Umbilical cord (tissue), 2 donors: ENCODE data around the gene NR5A2. TPM values are rescaled to one million over a fixed set of nuclear protein-coding genes. Genes with fewer than 3 reads are reported as not detected.

Experiments
- DNase-seq: peaks from one replicate; pipeline ENCODE4 v3.0.0-alpha.2; 2015; ENCODE audit warnings: low spot score
- total RNA-seq: library from RNA; depleted of rRNA; stranded (reverse); fragments of >200 nt; gene quantifications from one replicate; pipeline ENCODE4 v1.2.3, GENCODE V29; 2014; ENCODE audit warnings: low replicate concordance; ENCODE audit not compliant: insufficient read depth

Gene NR5A2
- total RNA-seq, 1 donor from 2014 or later = 4.3 TPM

DNA sequence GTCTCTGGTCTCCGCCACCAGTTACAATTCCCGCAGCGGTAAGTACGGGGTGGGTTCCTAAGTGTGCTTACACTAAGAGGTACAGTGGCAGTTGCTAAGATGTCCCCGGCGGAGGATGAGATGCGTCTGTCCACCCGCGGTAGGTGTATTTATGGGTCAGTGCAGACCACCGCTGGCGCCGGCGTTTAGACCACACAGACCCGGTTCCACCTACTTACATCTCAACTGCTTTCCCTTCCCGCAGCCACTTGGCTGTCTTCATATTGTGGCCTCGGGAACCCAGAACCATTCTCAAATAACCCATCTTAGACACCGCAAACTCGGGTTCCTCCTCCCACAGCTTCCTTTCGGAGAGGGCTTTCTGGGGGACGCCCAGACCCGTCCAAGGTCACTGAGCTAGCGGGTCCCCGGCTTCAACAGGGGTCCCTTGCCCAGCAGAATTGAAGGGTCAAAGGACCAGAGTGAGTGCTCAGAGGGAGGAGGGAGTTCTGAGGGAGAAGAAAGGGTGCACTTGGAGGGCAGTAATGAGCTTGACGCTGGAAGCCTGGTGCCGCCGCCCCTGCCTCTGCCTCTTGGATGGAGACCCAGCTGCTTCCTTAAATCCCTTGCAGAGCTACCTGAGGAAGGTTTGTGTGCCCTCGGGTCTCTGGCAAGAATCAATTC, 8.6 kb downstream of the NR5A2 start:
- no peak for DNase-seq

DNA sequence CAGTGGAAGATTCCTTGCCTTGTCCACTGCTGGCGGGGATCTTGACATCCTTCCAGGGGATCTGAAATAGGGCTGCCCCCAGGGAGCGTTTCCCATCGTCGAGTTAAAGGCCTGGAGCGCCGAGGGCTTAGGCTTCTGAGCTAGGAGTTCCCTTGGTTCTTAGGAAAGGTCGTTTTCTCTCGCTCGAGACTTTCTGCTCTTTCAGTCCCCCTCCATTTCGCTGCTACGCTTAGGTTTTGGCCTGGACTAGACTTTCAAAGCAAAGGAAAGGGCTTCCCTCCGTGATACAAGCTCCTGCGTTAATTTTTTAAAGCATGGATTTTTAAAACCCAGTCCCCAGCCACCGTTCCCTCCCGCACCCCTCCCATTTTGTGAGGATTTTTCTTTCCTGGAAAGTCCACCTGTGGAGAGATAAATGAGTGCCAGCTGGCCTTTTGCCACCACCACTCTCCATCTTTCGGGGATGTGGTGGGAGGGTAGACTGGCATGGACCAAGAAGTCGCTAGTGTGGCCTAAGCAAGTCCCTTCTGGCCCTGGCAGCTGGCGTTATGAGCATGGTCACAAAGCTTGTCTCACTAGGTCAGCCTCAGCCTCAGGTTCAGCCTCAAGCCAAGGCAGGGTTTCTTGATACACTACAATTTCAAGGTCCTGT, 9.2 kb downstream of the NR5A2 start:
- no peak for DNase-seq

DNA sequence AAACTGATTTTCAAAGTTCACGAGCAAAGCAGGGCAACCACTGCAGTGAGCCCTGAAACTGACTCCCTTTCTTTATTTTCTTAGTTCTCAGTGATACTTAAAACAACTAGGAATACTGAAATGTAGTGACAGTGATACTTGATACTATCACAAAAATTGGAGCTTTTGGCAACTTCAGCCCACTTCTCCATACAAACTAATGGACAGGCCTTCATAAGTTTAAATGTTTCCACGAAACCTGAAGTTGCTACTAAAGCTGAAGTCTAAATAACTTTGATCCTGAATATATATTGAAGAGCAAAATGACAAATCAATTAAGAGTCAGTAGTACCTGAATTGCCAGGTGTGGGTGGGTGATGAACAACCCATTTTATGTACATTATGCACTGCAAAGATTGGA, 10.0 kb downstream of the NR5A2 start:
- no peak for DNase-seq

DNA sequence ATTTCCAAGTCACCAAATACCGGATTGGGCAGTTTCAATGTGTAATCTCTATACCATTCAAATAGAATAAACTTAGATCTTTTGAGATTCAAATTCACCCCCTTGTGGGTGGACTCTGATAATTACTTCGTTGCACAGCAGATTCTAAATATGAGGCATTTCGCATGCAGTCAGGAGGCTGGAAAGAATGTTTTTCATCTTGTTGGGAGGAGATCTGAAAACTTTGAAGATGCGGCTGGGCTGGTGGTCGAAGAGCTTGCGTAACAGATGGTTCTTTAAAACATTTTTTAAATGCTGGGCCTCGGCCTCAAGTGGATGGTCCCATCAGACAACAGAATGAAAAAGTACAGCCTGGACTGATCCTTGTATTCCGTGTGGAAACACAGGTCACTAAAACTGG, 10.4 kb downstream of the NR5A2 start:
- no peak for DNase-seq

DNA sequence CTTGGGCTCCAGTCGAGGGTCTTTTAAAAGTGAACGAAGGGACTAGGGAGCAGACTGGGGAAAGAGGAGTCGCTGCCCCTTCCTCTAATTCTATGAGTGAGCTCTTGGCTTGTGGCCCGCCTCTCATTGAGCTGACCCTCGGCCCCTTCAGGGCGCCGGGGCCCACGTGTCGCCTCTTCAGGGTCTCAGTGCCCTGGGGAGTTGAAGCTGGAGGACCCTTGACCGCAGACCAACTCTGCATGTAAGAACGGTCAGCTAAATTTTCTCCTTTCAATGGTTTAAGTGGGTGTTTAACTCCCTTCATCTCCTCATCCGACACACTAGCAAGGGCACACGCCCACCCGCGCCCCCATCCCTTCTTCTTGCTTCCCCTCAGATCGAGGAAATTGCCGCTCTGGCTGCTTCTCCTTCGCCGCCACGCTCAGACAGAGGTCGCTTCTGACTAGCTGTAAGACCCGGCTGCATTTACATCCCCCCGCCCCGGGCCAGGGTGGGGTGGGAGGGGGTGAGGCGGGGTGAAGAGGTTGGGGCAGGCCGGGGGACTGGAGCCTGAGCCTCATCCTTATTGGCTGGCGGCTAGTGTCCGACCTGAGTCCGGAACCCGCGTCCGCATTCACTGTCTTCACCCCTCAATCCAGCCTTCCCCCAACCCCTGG, 10.9 kb downstream of the NR5A2 start:
- no peak for DNase-seq

DNA sequence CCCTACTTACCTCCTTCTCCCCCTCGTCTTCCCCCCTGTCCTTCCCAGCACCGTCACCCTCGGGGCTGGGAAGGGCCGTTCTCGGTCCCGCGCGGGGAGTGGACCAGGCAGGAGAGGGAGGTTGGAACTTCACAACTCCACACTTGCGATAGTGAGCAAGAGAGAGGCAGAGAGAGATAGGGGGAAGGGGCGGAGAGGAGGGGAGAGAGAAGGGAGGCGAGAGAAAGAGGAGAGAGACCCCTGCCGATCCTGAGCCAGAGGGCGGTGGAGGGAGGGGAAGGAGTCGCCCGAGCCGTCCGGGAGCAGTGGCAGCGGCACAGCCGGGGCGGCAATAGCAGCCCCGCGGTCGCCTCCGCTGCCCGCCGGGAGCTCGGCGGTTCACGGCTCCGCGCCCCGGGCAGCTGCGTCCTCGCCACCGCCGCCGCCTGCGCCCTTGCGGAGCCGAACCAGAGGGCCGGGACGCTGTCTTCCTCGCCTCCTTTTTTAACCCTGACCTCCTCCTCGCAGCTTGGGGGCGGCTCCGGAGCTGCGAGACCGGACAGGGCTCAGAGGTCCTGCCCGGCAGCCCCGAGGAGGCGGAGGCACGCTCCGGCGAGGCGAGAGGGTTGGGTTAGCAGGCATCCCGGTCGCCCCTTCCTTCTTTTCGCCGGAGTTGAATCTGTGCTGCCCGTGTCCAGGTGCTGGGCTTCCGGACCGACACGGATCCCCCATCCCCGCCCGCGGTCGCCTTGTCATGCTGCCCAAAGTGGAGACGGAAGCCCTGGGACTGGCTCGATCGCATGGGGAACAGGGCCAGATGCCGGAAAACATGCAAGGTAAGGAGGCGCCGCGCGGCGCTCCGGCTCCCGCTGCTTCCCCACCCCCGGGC, 11.7 kb downstream of the NR5A2 start:
- DNase-seq = no peak

DNA sequence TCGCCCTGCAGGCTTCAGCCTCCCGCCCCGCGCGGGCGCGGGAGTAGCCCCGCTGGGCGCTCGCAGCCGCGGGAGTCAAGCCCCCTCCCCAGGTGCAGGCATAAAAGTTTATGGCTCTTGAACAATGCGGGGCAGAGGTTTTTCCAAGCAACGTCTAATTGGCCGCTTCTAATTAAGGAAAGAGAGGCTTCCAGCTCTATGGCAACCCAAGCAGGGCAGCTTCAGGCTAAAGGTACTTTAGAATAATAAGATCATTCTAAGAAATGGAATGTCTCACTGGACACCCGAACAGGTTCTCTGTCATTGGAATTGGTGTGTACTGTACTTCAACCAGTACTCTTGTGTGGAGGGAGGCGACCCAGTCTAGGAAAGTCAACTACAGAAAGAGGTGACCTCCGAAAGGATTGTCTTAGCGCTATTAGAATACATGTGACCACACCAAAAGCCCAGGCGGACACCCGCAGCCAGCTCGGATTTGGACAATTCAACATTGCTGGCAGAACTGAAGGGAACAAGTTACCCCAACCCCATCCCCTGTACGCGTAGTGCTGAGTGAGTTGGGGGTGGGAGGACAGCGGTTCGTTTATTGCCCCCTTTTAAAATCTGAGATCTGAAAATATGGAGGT, 12.5 kb downstream of the NR5A2 start:
- no peak for DNase-seq

DNA sequence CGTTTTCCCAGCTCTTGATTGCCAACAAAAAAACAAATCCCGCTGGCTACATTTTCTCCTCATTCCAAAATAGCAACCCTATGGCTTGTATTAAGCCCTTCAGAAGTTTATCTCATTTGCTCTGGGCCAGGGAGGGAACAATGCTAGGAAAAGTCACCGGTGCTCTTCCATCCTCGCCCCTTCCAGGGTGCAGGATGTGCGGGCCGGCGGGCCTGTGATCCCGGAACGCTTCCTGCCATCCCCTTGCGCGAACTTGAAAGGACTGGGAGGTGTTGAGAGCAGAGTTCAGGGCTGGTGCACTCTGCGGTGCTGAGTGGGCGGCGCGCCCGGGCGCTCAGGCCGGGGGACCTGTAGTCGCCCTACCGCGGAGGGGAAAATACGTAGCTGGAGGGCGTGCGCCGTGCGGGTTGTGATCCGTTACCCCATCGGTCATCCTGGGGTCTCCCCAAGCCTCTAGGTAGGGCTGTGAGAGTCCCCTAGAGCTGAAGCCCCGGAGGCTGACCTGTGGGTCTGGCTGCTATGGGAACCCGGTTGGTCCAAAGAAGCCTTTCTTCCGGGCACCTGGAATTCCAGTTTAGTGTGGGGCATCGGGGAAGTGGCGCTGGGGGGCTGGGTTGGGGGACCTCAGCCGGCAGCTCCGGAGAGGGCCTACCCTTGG, 13.1 kb downstream of the NR5A2 start:
- DNase-seq = no peak

DNA sequence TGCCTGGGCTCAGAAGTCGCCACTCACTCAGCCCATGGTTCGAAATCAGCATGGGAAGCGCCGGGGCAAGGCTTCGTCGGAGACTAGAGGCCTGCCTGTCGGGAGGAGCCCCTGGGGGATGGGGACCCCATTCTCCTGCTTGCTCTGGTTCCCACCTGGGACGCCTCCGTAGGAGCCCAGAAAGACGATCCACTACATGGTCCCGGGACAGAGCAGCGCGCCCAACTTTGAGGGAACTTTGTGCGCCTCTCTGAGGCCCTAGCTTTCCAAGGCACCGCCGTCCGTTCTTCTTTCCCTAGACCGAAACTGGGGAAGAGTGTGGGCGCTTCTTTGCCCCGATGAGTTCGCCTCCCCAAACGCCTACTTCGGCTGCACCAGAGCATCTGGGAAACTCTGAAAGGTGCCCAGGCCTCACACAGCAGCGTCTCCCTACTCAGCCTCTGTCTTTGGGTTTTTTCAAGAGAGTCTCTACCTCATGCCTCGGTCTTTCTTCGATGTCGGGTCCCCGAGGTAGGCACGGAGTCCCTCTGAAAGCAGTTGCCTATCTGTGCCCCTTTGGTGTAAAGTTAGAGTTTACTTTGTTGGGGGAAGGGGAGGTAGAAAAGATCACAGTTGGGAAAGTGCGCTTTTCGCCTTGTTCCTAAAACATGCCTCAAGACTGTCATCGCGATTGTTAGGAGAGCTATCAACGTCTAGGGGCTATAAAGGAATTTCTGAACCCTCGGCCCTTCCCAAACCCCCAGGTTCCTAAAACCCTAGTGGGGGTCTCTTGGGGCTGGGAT, 14.0 kb downstream of the NR5A2 start:
- DNase-seq = no peak

DNA sequence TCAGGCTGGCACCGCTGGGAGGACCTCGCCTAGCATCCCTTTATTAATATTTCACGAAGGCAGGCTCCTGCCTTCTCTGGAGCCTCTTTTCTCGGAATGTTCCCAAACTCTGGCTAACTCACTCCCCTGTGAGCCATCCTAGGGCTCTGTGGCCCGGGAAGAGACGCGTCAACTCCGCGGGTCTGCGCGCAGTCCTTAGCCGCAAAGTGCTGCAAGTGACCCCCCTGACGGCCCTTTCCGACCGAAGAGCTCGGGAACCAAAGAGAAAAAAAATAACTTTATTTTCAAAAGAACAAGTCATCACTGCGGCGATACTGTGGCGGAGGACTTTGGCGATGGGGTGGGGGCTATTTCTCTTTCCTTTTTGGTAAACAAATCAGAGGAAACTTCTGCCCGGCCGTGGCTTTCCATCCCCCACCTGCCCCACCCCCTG, 14.6 kb downstream of the NR5A2 start:
- DNase-seq = no peak

DNA sequence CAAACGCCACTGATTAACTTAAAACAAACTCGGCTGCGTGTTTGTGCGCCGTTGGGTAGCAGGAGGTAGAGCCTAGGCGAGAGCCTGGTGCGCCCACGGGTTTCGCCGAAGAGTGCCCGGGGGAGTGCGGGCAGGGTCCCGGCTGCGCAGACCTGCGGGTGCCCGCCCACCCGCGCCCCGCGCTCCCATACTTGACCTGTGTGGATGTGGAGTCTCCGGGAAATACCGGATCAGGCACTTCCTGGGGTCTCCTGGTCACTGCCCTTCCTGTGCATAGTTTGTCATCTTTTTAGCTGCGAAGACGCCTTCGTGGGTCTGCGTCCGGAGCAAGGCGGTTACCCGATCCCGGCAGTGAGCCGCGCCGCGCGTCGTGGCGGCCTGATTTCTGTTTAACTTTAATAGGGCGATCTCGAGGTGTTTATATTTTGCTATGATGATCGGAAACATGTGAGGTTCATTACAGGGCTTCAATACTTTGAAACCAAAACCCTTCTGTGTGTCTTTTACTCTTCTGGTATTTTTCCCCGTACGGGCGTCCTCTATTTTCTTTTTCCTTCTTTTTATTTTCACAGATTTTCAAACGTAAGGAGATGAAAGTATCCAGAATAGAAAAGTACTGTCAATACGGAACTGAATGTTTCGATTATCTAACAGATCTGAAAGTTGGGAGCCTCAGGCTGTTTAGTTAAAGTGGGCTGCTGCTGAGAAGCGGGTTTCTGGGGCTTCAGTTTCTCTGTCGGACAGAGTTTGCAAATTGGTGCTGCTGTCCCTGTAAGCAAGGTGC, 15.2 kb downstream of the NR5A2 start:
- no peak for DNase-seq

DNA sequence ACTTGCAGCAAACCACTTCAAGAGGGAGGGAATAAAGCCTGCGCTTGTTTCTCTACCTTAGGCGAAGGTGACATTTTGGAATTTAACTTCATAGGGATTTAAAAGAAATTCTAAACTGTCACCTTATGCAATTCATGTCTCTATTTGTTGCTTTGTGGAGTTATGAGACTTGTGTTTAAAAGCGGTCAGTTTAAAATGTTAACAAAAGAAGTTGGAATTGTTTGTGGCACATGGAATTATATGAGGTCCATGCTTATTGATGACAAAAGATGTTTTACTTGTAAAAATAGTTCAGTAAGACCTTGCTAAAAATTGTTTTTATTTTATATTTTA, 15.8 kb downstream of the NR5A2 start:
- no peak for DNase-seq

DNA sequence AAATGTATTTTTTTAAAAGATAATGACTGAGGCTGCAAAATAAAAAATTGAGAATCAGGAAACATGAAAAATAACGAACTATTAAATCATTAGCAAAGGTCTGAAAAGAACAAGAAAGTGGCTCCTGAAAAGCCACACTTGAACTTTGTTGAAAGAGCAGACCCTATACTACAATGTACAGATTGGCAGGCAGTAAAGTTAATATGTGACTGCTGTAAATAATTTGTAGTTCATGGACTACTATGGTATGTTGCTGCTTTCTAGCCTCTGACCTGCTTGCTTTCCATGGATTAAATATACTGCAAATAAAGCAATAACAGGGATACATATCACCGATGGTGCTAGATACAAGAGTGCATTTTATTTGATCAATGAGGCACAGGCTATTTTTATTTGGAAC, 18.6 kb downstream of the NR5A2 start:
- DNase-seq = no peak

DNA sequence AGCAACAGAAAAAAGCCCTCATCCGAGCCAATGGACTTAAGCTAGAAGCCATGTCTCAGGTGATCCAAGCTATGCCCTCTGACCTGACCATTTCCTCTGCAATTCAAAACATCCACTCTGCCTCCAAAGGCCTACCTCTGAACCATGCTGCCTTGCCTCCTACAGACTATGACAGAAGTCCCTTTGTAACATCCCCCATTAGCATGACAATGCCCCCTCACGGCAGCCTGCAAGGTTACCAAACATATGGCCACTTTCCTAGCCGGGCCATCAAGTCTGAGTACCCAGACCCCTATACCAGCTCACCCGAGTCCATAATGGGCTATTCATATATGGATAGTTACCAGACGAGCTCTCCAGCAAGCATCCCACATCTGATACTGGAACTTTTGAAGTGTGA, 20.7 kb downstream of the NR5A2 start:
- no peak for DNase-seq

DNA sequence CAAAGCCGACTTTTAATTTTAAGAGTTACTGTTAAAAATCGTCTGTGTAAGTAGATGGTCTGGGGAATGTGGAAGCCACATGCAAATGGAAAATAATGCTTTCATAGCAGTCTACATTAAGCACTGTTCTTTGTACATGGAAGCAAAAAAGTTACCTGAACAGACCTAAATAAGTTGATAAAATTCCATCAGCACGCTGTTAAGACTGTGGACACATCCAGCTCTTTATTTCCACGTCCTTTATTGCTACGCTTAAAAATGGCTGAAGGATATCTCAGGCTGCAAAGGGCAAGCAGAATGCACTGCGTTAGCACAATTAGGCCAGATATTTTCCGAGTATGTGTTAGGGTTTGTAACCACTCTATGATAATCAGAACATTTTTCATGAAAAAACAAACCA, 22.3 kb downstream of the NR5A2 start:
- no peak for DNase-seq

DNA sequence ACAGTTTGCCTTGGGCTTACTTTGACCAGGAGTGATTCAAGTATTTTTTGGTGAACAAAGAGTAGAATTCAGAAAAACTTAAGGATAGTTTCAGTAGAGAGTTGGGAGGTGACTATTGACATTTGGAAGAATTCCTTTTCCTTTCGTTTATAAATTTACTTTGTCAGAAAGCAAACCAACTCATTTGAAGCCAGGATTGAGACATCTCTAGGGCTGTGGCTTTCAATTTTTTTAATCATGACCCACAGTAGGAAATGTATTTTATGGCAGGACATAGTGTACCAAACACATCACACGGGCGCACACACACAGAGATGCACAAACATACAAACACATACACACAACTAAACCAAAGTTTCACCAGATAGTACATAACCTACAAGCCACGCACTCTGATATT, 24.1 kb downstream of the NR5A2 start:
- no peak for DNase-seq

DNA sequence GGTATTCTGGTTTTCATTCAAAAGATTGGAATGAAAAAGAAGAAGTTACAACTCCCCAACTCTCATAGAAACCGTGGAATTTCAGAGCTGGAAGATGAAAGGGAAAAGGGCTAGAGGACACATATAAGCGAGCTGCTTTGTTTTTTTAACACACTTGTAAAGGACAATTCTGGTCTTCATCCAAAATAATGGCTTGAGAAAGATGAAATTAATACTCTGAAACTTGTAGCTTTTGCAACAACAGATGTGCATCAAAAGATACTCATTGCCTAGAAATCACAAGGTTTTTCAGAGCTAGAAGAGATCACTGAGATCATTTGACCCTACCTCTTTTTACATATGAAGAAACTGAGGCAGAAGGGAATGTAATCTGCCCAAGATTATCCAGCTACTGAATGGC, 25.6 kb downstream of the NR5A2 start:
- DNase-seq = no peak

DNA sequence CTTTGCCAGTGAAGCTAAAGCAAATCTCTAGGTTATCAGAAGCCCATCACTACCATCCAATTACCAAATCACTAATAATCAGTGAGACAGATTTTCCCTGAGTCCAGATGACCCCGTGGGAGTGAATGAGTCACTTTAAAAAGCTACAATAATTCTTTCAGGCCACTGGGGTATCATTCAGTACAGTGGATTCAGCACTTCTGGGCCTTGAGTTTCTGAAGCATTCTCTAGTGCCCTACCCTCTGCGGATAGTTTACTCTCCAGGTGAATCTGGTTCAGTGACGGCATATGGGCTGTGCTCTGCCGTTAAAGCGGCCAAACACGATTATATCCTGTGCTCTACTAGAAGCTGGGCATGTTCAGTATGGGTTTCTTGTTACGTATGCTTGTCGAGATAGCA, 26.1 kb downstream of the NR5A2 start:
- DNase-seq = no peak

DNA sequence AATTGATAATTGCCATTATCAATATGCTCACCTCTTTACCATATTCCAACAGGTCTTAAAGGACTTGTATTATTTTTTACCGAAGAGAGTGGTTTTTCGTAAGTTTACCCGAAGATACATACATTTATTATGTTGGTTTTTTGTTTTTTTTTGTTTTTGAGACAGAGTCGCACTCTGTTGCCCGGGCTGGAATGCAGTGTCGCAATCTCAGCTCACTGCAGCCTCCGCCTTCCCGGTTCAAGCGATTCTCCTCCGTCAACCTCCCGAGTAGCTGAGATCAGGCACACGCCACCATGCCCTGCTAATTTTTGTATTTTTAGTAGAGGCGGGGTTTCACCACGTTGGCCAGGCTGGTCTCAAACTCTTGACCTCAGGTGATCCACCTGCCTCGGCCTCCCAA, 30.8 kb downstream of the NR5A2 start:
- DNase-seq = no peak

DNA sequence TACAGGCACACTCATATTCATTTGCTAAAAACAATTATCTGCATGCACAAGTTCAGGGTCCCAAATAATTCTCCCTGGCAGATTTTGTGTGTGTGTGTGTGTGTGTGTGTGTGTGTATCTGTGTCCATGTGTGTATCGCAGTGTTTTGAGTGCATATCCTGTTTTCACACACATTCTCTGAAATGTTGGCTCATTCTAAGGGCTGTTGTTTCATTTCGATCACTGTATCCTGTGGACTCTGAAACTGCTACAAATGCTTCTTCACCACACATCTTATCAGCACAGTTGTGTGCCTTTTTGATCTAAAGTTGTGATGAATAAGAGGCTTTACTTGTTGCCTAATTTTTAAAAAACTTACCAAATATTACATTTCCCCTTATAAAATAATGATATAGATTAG, 34.6 kb downstream of the NR5A2 start:
- no peak for DNase-seq
